Bronchial epithelial cell (primary cell): ENCODE data around the gene GXYLT1. TPM values are rescaled to one million over a fixed set of nuclear protein-coding genes. Genes with fewer than 3 reads are reported as not detected.

Source experiments
- DNase-seq: peaks from one replicate; pipeline ENCODE4 v3.0.0-alpha.2; 2010; ENCODE audit warnings: low read depth
- FAIRE-seq: peaks from 2 replicates; lab custom pipeline; 2011; peaks lifted over from hg19 to GRCh38; lab: Jason Lieb, UNC
- H3K27me3 ChIP-seq: 2 replicates; pipeline ENCODE4 v1.5.1; 2011; ENCODE audit warnings: low read length; ENCODE audit not compliant: control insufficient read depth, insufficient read depth
- H3K36me3 ChIP-seq: 2 replicates; pipeline ENCODE4 v1.5.1; 2011; ENCODE audit warnings: low read length; ENCODE audit not compliant: control insufficient read depth, insufficient read depth
- H3K4me3 ChIP-seq: 2 replicates; pipeline ENCODE4 v1.5.1; 2011; ENCODE audit warnings: mild to moderate bottlenecking, low read depth, low read length, control low read depth
- CTCF ChIP-seq: IDR thresholded peaks from 2 replicates; pipeline ENCODE4 v1.5.1; 2011; ENCODE audit warnings: mild to moderate bottlenecking, moderate library complexity, low read length, control low read depth, inconsistent platforms; ENCODE audit not compliant: insufficient read depth, severe bottlenecking
- total RNA-seq: library from RNA; depleted of rRNA; stranded (reverse); fragments of >200 nt; gene quantifications from 2 replicates; pipeline ENCODE4 v1.2.1, GENCODE V29; 2014

GXYLT1 gene
- total RNA-seq, 1 donor from 2014 or later: 9.2 TPM

GRCh38 chr12:42173961-42174521 lies 29.4 kb upstream of the GXYLT1 start:
- H3K36me3 ChIP-seq: no peaks in the 10 kb centered on the region
- no peak for FAIRE-seq

GRCh38 chr12:42172441-42173210 lies 28.0 kb upstream of the GXYLT1 start:
- no peaks in the 10 kb centered on the region for H3K36me3 ChIP-seq
- no peak overlapping the region for H3K4me3 ChIP-seq
- H3K27me3 ChIP-seq: no peaks in the 10 kb centered on the region
- FAIRE-seq (no peak), DNase-seq (no peak)
- TF ChIP-seq CTCF: no peak

More at GRCh38 chr12:42173961-42174521, 29.4 kb upstream of the GXYLT1 start:
- no peak overlapping the region for H3K4me3 ChIP-seq
- DNase-seq: no peak
- no peaks in the 10 kb centered on the region for H3K27me3 ChIP-seq
- TF ChIP-seq CTCF: no peak

- TF ChIP-seq CTCF: no peak
- no peaks in the 10 kb centered on the region for H3K36me3 ChIP-seq
- FAIRE-seq: no peak
Measured at GRCh38 chr12:42167711-42168110, 23.0 kb upstream of the GXYLT1 start.

GRCh38 chr12:42166501-42166900 lies 21.8 kb upstream of the GXYLT1 start:
- H3K36me3 ChIP-seq: no peaks in the 10 kb centered on the region
- H3K4me3 ChIP-seq: no peak overlapping the region
- FAIRE-seq: no peak
- H3K27me3 ChIP-seq: no peaks in the 10 kb centered on the region
- TF ChIP-seq CTCF: no peak
- DNase-seq: no peak

More at GRCh38 chr12:42167711-42168110, 23.0 kb upstream of the GXYLT1 start:
- Histone ChIP-seq H3K27me3 (no peaks in the 10 kb centered on the region), H3K4me3 (no peak overlapping the region)
- no peak for DNase-seq

GRCh38 chr12:42163913-42164312 lies 19.2 kb upstream of the GXYLT1 start:
- peaks cover 1% of the 10 kb centered on the region for H3K36me3 ChIP-seq
- TF ChIP-seq CTCF: no peak
- DNase-seq (no peak), FAIRE-seq (no peak)
- H3K4me3 ChIP-seq: no peak overlapping the region
- H3K27me3 ChIP-seq: no peaks in the 10 kb centered on the region
